Measurements from ENCODE around the gene TTC38. TPM values are rescaled to one million over a fixed set of nuclear protein-coding genes. Genes with fewer than 3 reads are reported as not detected.

The TTC38 gene
- total RNA-seq, 1 donor from 2014 or later: 9.8 TPM

- CTCF ChIA-PET: no interaction called here
- POLR2A ChIA-PET: no interaction called here
- no peaks in the 10 kb centered on the region for H3K9me3 Mint-ChIP-seq
- no peak overlapping the region for H3K27ac Mint-ChIP-seq
- peaks cover 24% of the 10 kb centered on the region for H3K36me3 Mint-ChIP-seq (ENCODE audit: low read depth)
- no peak overlapping the region for H3K4me3 Mint-ChIP-seq
- peaks cover 3% of the 10 kb centered on the region for H3K4me1 Mint-ChIP-seq
- TF ChIP-seq CTCF (IDR thresholded peaks at IDR 0.05): no peak
- intact Hi-C loops (cut with micrococcal nuclease): no loop called here
- no peak for DNase-seq
- ATAC-seq (ENCODE audit: low read depth): no peak
- no peaks in the 10 kb centered on the region for H3K27me3 Mint-ChIP-seq
Measured at GRCh38 chr22:46225631-46226030, 42.2 kb upstream of the TTC38 start.

GRCh38 chr22:46226577-46226976 lies 41.2 kb upstream of the TTC38 start:
- Mint-ChIP-seq H3K27me3 (no peaks in the 10 kb centered on the region), H3K4me3 (no peak overlapping the region), H3K4me1 (no peaks in the 10 kb centered on the region), H3K27ac (no peak overlapping the region), H3K36me3 (ENCODE audit: low read depth) (peaks cover 18% of the 10 kb centered on the region), H3K9me3 (no peaks in the 10 kb centered on the region)
- no peak for TF ChIP-seq CTCF (IDR thresholded peaks at IDR 0.05)
- no peak for DNase-seq
- ATAC-seq (ENCODE audit: low read depth): no peak
- intact Hi-C loops (cut with micrococcal nuclease): no loop called here
- CTCF ChIA-PET: no interaction called here
- POLR2A ChIA-PET: interaction anchor here (0.6 kb wide), 1 partner anchor 50 kb away, joined by 5 read pairs; no protein-coding TSS in a partner anchor

DNA sequence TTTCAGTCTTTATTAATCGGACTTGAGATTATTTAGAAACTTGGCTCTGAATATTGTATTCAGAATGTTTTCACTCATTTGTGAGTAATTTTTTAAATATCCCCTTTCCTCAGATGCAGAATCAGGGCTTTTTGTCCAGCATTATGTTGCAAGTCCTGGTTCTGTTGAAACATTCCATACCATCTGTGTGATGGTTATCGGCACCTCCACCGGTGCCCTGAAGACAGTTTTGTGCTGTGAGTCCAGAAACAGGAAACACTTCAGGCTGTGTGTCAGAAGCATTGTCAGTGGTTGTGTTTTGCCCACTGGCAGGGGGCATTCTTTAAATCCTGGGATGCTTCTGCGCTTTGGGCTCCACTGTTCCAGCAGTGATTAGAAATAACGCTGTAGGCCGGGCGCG lies 38.1 kb upstream of the TTC38 start:
- Mint-ChIP-seq H3K36me3 (ENCODE audit: low read depth) (peaks cover 18% of the 10 kb centered on the region), H3K27me3 (no peaks in the 10 kb centered on the region), H3K4me3 (no peak overlapping the region), H3K27ac (no peak overlapping the region), H3K9me3 (no peaks in the 10 kb centered on the region), H3K4me1 (peaks cover 1% of the 10 kb centered on the region)
- CTCF ChIA-PET: no interaction called here
- POLR2A ChIA-PET: no interaction called here
- no peak for TF ChIP-seq CTCF (IDR thresholded peaks at IDR 0.05)
- DNase-seq (no peak), ATAC-seq (ENCODE audit: low read depth) (no peak)
- intact Hi-C loops (cut with micrococcal nuclease): no loop called here

DNA sequence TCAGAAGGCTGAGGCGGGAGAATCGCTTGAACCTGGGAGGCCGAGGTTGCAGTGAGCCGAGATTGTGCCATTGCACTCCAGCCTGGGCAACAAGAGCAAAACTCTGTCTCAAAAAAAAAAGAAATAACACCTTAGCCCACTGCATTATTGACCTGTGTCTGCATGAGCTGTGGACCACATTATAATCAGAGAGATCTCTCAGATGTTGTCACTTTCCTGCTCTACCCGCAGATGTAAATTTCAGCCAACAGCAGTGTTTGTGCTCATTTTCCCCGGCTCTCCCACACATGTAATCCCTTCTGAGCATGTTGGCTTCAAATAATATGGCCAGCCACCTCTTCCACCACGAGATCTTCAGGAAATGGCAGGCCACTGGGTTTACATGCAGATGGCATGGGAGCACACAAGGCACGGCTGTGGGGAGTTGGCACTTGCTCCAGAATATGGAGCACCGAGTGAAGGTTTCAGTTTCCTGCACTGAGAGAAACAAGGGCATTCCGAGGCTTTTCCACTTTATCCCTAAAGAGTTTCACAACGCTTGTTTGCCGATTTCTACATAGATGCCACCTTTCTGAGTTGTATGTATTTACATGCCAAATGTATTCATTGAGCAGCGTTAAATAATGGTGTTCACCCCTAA lies 37.4 kb upstream of the TTC38 start:
- TF ChIP-seq CTCF (IDR thresholded peaks at IDR 0.05): no peak
- H3K4me1 Mint-ChIP-seq: peaks cover 1% of the 10 kb centered on the region
- ATAC-seq (ENCODE audit: low read depth) (no peak), DNase-seq (no peak)
- no peak overlapping the region for H3K4me3 Mint-ChIP-seq
- intact Hi-C loops (cut with micrococcal nuclease): no loop called here
- ChIA-PET CTCF (no interaction called here), POLR2A (no interaction called here)
- H3K27me3 Mint-ChIP-seq: no peaks in the 10 kb centered on the region
- H3K9me3 Mint-ChIP-seq: no peaks in the 10 kb centered on the region
- peaks cover 19% of the 10 kb centered on the region for H3K36me3 Mint-ChIP-seq (ENCODE audit: low read depth)
- no peak overlapping the region for H3K27ac Mint-ChIP-seq

GRCh38 chr22:46233231-46233630 lies 34.6 kb upstream of the TTC38 start:
- peak; percentile 47 for ATAC-seq (ENCODE audit: low read depth)
- TF ChIP-seq CTCF (IDR thresholded peaks at IDR 0.05): no peak
- Mint-ChIP-seq H3K27ac (no peak overlapping the region), H3K4me1 (peaks cover 1% of the 10 kb centered on the region), H3K4me3 (no peak overlapping the region), H3K9me3 (no peaks in the 10 kb centered on the region), H3K36me3 (ENCODE audit: low read depth) (peaks cover 32% of the 10 kb centered on the region), H3K27me3 (no peaks in the 10 kb centered on the region)
- POLR2A ChIA-PET: no interaction called here
- CTCF ChIA-PET: no interaction called here
- no peak for DNase-seq
- intact Hi-C loops (cut with micrococcal nuclease): no loop called here

Data from activated B cell treated with CpG ODN at 0.5 μM for 24 hours (primary cell).